ENCODE data around the gene ZFP28. TPM values are rescaled to one million over a fixed set of nuclear protein-coding genes. Genes with fewer than 3 reads are reported as not detected.

The ZFP28 gene
- total RNA-seq (2014; rRNA removed; shearing (Covaris generic)), result 5.9 and 9.4 TPM in 2 replicates

DNA sequence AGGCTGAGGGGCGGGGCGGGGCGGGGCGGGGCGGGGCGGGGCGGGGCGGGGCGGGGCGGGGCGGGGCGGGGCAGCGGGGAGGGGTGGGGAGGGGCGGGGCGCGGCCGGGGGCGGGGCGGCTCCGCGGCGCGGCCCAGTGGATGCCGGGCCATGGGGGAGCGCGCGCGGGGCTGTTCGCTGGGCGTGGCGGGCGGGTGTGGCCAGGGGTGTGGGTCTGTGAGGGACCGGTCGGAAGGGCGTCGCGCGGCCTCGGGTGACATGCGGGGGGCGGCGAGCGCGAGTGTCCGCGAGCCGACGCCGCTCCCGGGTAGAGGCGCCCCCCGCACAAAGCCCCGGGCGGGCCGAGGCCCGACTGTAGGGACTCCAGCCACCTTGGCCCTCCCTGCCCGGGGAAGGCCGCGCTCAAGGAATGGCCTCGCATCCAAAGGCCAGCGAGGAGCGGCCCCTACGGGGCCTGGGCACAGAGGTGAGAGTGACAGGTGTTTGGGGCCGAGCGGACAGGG lies at the start of gene ZFP28:
TSS of gene ZFP28 (plus strand) at position 188 of the 503 bp plus-strand sequence. CDS start at position 259, 71 bp downstream.
- no peak for DNase-seq (ENCODE audit: low read depth)

DNA sequence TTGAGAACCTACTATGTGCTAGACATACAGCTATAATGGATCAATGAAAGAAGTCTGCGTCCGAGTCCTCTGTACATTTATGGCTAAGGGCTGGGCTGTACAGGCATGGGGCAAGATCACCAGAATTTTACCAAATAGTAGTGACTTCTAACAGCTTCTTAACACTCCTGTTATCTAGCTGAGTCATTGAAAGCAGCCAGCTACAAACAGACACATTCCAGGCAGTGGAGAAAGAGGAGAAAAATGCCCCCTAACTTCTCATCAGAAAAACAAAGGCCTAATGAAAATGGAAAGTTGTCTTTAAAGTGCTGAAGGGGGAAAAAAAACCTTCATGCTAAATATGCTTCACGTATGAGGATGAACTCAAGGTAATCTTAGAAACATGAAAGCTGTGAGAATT lies 47.3 kb upstream of the ZFP28 start:
- DNase-seq (ENCODE audit: low read depth), result no peak

DNA sequence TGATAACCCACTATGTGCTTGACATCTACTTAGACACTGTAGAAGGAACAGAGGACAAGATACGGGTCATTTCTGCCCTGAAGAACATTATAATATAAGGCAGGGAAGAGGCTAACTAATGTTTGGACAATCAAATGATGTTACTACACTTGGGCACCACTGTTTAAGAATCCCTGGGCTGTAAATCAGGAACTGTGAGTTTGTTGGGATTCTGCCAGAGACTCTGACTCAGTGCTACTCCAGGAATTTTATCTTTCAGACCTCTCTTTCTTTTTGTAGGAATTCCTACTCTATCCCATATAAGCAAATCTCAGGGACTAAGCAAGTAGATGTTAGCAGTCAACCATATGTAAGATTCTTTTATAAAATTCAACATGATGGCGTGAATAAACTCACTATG lies 34.2 kb upstream of the ZFP28 start:
- DNase-seq (ENCODE audit: low read depth), result peak; percentile 43

DNA sequence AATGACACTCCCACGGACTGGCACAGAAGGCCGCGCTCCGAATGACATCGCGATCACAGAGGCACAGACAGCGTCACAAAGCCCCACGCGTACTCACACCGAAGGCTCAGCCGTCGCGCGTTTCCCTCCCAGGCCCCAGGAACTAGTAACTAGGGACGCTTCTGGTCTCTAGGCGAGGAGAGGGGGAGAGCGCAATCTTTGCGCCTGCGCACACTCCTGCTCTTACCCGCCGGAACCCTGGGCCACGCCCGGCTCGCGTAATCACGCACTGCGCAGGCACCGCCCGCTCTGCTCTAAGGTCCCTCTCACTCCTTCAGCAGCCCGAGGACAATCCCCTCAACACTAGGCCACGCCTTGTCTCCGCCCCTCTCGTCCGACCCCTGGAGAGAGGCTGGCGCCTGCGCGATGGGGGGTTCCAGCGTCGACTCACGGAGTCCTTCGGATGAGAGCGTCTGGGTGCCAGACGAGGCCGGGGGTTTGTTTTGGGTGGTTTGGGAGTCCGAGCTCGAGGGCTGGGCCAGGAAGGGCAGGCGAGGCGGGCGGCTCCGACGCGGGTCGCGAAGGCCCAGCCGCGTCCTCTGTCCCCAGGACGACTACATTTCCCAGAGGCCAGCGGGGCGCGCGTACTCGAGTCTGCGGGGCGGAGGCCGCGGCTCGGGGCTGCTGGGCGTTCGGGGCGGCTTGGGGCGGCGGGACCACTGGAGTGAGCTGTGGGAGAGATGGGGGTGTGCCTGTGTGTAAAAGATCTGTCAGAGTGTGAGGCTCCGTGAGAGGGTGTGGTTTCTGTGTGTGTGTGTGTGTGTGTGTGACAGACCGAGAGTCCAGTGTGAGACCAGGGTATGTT lies 31.1 kb upstream of the ZFP28 start, which contains the start of gene ZNF471:
TSS of gene ZNF471 (plus strand) at position 410 of the 844 bp plus-strand sequence. CDS start 3,717 bp downstream, outside the sequence.
- peak; percentile 98 for DNase-seq (ENCODE audit: low read depth)

DNA sequence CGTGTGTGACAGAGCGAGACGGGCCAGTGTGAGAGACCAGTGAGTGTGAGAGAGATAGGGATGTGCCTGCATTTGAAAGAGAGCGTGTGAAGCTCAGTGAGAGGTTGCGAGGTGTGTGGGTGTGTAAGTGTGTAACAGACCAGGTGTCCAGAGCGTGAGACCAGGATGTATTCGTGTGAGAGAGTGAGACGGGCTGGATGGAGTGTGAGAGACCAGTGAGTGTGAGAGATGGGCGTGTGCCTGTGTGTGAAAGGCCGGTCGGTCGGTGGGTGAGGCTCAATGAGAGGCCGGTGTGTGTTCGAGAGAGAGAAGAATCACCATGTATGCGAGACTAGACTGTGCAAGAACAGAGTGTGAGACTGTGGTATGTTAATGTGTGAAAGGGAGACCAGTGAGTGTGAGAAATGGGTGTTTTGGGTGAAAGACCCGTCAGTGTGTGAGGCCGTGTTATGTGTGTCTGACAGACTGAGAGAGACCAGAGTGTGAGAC lies 30.4 kb upstream of the ZFP28 start:
- peak; percentile 7 for DNase-seq (ENCODE audit: low read depth)

DNA sequence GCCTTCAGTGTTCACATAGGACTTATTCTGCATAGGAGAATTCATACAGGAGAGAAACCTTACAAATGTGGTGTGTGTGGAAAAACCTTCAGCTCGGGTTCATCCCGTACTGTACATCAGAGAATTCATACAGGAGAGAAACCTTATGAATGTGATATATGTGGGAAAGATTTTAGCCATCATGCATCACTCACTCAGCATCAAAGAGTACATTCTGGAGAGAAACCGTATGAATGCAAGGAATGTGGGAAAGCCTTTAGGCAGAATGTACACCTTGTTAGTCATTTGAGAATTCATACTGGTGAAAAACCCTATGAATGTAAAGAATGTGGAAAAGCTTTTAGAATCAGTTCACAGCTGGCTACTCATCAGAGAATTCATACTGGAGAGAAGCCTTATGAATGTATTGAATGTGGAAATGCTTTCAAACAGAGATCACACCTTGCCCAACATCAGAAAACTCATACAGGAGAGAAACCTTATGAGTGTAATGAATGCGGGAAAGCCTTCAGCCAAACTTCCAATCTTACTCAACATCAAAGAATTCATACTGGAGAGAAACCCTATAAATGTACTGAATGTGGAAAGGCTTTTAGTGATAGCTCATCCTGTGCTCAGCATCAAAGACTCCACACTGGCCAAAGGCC lies 13.4 kb upstream of the ZFP28 start:
- DNase-seq (ENCODE audit: low read depth), result no peak

DNA sequence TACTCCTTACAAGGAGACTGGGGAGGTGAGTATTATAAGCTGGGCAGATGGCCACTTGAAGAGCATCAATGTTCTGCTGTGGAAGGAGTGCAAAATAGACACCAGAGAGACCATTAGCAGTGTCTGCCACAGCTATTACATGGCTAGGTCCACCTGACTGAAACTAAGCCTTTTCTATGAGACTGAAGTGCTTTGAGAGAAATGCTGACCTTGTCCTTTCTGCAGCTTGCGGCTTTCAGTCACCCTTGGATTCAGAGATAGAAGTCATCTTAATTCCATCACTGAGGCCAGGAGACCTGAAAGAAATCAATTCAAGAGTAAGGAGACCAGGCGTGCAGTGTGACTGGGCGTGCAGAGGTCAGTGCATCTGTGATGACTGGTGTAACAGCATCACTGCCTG lies 1.3 kb upstream of the ZFP28 start:
- no peak for DNase-seq (ENCODE audit: low read depth)

DNA sequence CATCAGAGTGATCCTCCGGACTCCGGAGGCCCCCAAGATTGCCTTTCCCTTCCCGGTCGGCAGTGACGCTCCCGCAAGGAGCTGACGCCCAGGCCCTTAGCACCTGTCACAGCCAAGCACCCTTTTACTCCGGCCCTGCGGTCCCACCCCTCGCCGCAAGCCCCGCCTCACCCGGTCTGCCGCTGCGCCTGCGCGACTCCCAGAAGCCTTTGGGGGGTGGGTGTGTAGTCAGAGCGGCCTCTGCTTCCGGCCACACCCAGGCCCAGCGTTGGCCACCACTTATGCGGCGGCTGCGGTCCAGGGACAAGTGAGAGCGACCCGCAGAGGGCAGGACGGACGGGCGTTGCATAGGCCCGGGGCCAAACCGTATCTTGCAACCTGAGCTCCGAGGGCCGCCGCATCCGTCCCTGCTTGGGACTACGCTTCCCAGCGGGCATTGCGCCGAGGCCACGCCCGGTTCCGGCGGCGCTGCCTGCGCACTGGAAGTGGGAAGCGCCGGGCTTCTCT lies 441 bp upstream of the ZFP28 start:
- peak; percentile 89 for DNase-seq (ENCODE audit: low read depth)

DNA sequence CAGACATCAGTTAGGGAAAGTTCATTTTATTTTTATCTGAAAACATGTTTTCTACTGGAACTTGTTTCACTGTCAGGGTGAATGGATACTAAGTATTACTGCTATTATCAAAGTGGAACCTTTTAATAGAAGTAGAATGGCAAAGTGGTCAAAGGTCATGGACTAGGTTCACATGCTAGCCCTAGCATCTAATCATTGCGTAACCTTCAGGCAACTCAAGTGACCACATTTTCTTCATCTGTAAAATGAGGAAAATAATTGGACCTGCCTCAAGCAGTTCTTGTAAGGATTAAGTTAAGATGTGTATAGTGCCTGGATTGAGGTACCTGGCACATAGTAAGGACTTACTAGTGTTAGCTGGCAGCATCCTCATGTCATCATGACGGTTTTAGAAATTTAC lies 5.0 kb downstream of the ZFP28 start:
- DNase-seq (ENCODE audit: low read depth), result no peak

DNA sequence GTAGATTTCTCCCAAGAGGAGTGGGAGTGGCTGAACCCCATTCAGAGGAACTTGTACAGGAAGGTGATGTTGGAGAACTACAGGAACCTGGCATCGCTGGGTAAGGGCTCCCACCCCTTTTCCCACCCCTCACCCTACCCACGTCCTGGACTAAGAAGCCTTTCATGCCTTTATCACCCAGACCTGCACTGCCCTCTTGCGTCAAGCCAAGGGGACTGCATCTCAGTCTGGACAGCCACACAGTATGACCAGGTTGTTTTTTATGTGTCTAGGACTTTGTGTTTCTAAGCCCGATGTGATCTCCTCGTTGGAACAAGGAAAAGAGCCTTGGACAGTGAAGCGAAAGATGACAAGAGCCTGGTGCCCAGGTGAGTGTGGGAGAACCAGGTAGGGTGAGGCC lies 8.8 kb downstream of the ZFP28 start:
- DNase-seq (ENCODE audit: low read depth), result no peak

DNA sequence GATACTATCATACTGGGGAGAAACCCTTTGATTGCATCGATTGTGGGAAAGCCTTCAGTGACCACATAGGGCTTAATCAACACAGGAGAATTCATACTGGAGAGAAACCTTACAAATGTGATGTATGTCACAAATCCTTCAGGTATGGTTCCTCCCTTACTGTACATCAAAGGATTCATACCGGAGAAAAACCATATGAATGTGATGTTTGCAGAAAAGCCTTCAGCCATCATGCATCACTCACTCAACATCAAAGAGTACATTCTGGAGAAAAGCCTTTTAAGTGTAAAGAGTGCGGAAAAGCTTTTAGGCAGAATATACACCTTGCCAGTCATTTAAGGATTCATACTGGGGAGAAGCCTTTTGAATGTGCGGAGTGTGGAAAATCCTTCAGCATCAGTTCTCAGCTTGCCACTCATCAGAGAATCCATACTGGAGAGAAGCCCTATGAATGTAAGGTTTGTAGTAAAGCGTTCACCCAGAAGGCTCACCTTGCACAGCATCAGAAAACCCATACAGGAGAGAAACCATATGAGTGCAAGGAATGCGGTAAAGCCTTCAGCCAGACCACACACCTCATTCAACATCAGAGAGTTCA lies 15.6 kb downstream of the ZFP28 start:
- DNase-seq (ENCODE audit: low read depth), result no peak

DNA sequence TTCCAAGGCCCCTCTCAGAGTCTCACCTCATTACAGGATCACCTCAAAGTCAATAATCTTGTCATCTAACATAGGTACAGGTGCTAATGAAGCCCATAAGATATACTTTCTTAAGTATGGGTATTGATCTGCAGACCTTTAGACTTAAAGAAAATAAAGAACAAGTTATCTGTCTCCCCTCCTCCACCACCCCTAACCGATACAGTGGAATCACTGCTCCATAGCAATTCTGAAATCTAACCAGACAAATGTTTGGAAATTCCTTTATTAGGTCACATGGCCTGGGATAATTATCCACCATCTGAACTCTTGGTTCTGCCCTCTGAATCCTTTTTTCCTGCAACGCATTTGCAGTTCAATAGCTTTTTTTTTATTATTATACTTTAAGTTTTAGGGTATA lies 24.0 kb downstream of the ZFP28 start:
- DNase-seq (ENCODE audit: low read depth), result no peak

DNA sequence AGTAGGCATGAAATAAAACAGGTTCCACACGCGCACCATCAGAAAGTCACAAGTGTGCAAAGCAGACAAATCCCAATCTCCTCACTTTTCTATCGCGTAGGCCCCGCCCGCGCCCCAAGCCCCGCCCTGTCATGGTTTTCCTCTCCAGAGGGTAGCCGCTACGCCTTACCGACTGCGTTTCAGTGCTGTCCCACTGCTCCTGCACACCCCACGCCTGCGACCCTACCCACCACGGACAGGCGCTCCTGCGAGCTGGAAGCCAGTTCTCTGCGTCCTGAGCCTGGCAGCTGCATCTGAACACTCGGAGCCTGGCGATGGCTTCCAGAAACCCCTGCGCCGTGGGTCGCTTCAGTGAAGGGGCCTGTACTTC lies 28.1 kb downstream of the ZFP28 start:
- peak; percentile 51 for DNase-seq (ENCODE audit: low read depth)

DNA sequence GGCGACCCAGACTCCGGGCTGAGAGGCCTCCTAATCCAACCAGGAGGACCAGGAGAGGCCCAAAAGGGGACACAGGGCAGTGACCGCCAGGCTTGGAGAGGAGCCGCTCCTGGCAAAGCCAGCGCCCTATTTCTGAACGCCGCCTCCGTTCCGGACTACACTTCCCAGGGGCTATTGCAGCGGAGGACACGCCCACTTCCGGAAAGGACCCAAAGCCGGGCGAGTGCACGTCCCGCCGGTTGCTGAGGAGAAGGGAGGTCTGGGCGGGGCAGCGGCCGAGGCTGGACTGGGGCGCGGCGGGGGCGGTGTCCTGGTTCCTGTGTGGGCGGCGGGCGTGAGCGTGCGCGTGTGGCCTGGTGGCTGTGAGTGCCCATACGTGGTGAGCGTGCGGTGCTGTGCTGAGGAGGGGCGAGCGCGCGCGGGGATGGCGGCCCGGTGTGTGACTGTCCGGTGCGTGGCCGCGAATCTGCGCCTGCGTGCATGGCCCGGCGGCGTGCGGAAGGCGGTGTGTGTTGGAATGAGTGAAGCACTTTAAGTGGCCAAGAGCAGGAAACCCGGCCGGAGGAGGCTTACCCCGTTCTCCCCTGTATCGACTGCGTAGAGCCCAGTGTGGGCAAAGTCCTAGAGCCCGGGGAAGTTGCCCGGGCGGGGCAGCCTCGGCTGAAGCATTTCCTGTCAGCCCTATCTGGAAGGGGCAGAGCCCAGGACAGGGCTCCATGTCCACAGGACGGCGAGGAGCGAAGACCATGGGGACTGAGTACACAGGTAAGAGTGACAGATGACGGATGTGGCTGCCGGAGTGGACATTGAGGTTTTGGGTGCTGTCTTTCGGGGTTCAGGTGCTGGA lies 28.7 kb downstream of the ZFP28 start, which contains the start of gene ZNF470:
TSS of gene ZNF470 (plus strand) at position 195 of the 847 bp plus-strand sequence. CDS start 2,844 bp downstream, outside the sequence.
- peak; percentile 95 for DNase-seq (ENCODE audit: low read depth)

DNA sequence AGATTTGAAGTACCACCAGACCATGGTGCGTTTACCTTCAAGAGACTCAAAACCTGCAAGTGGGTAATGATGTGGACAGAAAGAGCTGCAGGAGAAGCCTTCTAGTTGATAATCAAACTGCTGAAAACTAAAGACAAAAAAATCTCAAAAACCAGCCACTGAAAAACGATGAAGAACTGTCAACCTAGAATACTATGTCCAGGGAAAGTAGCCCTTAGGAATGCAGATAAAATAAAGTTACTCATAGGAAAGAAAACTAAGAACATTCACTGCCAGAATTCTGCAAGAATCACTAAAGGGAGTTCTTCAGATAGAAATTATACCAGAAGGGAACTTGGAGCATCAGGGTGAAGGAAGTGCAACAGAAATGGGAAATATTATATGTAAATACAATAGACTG lies 33.8 kb downstream of the ZFP28 start:
- no peak for DNase-seq (ENCODE audit: low read depth)

DNA sequence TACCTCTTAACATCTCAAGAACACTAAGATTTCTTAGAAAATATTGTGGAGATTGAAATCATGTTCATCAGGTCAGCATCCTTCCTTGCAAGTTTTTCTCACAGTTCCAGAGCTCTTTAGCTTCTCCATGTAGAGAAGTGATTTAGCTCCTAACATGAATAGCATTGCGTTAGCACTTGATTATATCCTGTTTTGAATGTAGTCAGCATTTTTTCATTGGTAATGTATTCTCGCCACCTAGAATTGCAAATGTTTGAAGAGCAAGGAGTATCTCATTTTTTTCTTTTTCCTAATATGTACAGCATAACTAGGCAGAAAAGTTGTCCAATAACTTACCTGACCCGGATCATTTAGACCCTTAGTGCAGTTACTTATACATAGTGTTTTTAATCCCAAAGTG lies 35.2 kb downstream of the ZFP28 start:
- no peak for DNase-seq (ENCODE audit: low read depth)

DNA sequence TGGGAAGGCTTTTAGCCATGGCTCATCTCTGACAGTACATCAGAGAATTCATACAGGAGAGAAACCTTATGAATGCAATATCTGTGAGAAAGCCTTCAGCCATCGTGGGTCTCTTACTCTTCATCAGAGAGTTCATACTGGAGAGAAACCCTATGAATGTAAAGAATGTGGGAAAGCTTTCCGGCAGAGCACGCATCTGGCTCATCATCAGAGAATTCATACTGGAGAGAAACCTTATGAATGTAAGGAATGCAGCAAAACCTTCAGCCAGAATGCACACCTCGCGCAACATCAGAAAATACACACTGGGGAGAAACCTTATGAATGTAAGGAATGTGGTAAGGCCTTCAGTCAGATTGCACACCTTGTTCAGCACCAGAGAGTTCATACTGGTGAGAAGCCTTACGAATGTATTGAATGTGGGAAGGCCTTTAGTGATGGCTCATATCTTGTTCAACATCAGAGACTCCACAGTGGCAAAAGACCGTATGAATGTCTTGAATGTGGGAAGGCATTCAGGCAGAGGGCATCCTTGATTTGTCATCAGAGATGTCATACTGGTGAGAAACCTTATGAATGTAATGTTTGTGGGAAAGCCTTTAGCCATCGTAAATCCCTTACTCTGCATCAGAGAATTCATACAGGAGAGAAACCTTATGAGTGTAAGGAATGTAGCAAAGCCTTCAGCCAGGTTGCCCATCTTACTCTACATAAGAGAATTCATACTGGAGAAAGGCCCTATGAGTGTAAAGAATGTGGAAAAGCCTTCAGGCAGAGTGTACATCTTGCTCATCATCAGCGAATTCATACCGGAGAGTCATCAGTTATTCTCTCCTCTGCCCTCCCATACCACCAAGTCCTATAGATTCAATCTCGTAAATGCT lies 39.2 kb downstream of the ZFP28 start:
- no peak for DNase-seq (ENCODE audit: low read depth)

DNA sequence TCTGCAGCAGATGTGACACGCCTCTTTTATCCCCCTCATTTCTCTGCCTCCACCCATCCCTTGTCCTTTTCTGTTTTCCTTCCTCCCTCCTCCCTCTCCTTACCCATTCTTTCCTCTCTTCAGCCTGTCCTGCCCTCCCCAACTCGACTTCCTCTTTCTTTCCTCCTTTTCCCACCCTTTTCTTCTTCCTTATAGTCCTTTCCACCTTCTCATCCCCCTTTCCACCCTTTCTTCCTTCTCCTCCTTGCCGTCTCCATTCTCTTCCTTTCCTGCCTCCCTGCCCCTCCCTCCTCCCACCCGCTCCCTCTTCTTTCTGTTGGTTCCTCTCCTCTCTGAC lies 55.7 kb downstream of the ZFP28 start:
- no peak for DNase-seq (ENCODE audit: low read depth)

DNA sequence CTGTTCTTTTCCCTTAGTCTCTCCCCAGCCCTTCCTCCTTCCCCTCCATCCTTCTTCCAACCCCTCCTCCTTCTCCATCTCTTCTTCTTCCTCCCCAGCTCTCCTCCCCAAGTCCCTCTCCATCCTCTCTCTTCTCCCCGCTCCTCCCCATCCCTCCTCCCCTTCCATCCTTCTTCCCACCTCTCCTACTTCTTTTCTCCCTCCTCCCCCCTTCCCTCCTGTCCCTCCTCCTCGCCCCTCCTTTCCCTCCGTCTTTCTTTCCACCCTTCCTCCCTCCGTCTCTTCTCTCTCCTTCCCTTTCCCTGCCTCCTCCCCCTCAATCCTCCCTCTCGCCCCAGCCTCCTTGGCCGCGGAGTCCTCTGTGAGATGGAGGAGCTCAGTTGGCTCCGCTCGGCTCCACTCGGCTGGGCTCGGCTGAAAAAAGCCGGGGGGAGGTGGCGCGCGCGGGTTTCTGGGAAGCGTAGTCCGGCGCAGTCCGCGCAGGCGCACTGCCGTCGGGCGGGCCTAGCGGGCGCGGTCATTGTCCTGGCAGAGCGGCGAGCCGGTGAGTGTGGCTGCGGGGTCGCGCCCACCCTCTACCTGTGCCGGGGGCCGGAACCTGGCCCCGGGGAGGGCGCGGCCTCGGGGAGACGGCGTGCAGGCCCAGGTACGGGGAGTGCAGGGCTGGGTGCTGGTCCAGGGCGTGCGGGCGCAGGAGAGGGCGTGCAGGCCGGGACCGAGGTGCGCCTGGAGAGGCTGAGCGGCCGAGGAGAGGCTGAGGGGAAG lies 56.2 kb downstream of the ZFP28 start, which contains the start of gene ZNF71:
TSS of gene ZNF71 (plus strand) at position 520 of the 765 bp plus-strand sequence. CDS start 6,257 bp downstream, outside the sequence.
- DNase-seq (ENCODE audit: low read depth), result peak; percentile 88
